NCI-H2081 treated with DMSO at 0.1 percent for 48 hours (cell line): ENCODE results near the gene WDFY4.

Experiments used
- DNase-seq: peaks from one replicate; lab custom pipeline; 2025; lab: John Stamatoyannopoulos, UW

The WDFY4 gene

GRCh38 chr10:48771234-48771633 lies 86.6 kb downstream of the WDFY4 start:
- no peak for DNase-seq

GRCh38 chr10:48772059-48772458 lies 87.4 kb downstream of the WDFY4 start:
- no peak for DNase-seq

- DNase-seq, result no peak
Observed at GRCh38 chr10:48773580-48773979, 88.9 kb downstream of the WDFY4 start.

GRCh38 chr10:48774416-48775205 lies 89.9 kb downstream of the WDFY4 start:
- DNase-seq, result no peak

GRCh38 chr10:48775206-48775517 lies 90.5 kb downstream of the WDFY4 start:
- no peak for DNase-seq

GRCh38 chr10:48776005-48776522 lies 91.4 kb downstream of the WDFY4 start:
- no peak for DNase-seq

- DNase-seq, result no peak
Observed at GRCh38 chr10:48776528-48776927, 91.9 kb downstream of the WDFY4 start.

- DNase-seq, result no peak
Observed at GRCh38 chr10:48777110-48777509, 92.4 kb downstream of the WDFY4 start.

- DNase-seq, result no peak
Observed at GRCh38 chr10:48778193-48778857, 93.7 kb downstream of the WDFY4 start.

- no peak for DNase-seq
Observed at GRCh38 chr10:48779077-48779476, 94.4 kb downstream of the WDFY4 start.

GRCh38 chr10:48779546-48780152 lies 95.0 kb downstream of the WDFY4 start:
- DNase-seq, result no peak

- DNase-seq, result no peak
Observed at GRCh38 chr10:48780341-48780740, 95.7 kb downstream of the WDFY4 start.

- DNase-seq, result no peak
Observed at GRCh38 chr10:48782386-48782785, 97.7 kb downstream of the WDFY4 start.

GRCh38 chr10:48784031-48784430 lies 99.4 kb downstream of the WDFY4 start:
- DNase-seq, result no peak

- no peak for DNase-seq
Observed at GRCh38 chr10:48785796-48786195, 101.1 kb downstream of the WDFY4 start.

GRCh38 chr10:48786606-48787282 lies 102.1 kb downstream of the WDFY4 start:
- no peak for DNase-seq

- no peak for DNase-seq
Observed at GRCh38 chr10:48788554-48788953, 103.9 kb downstream of the WDFY4 start.

- DNase-seq, result no peak
Observed at GRCh38 chr10:48789486-48790456, 105.1 kb downstream of the WDFY4 start.

GRCh38 chr10:48790457-48791044 lies 105.9 kb downstream of the WDFY4 start:
- no peak for DNase-seq

- DNase-seq, result no peak
Observed at GRCh38 chr10:48791267-48791928, 106.7 kb downstream of the WDFY4 start.
